Esophagus muscularis mucosa (tissue), 4 donors: Measurements from ENCODE around the gene RCOR3.

Source experiments
- EP300 ChIP-seq: sonication (generic); formaldehyde crosslinking; IDR thresholded peaks from one replicate; pipeline ENCODE4 v1.6.1; 2017; ENCODE audit warnings: antibody characterized with exemption
- POLR2A ChIP-seq: fragments of 450-650 bp; IDR thresholded peaks from one replicate; pipeline ENCODE4 v1.6.1; 2017; ENCODE audit warnings: antibody characterized with exemption, moderate library complexity, mild to moderate bottlenecking, low read depth
- TF ChIP-seq, protein P1 (sequence below), 3 experiments: fragments of 200-600 bp in 2 of 3; fragments of 450-650 bp in 1 of 3; sonication (generic) in 2 of 3; IDR thresholded peaks; one replicate each; pipeline ENCODE4 v1.5.1; 2017 to 2019; ENCODE audit warnings: antibody characterized with exemption in 3 of 3, mild to moderate bottlenecking in 2 of 3, moderate library complexity in 1 of 3

DNA sequence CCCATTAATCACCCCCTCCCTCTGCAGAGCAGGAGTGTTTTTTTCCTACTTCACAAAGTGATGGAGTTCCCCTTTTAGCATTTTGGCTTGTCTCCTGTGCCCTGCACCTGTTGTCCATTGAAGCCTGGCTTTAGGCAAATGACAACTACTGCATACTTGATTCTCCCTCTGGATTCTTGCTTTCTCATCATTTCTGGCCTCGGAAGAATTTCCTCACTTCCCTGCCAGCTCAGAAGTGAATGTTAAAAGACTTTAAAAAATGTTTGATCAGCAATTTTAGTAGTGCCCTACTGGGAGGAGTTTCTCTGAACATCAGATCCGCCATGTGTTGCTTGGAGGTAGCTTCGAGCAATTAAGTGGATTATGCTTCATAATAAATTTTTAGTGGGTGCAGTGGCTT lies 28.1 kb downstream of the RCOR3 start:
- TF ChIP-seq POLR2A (no peak), EP300 (no peak)
- TF ChIP-seq, protein P1, sequence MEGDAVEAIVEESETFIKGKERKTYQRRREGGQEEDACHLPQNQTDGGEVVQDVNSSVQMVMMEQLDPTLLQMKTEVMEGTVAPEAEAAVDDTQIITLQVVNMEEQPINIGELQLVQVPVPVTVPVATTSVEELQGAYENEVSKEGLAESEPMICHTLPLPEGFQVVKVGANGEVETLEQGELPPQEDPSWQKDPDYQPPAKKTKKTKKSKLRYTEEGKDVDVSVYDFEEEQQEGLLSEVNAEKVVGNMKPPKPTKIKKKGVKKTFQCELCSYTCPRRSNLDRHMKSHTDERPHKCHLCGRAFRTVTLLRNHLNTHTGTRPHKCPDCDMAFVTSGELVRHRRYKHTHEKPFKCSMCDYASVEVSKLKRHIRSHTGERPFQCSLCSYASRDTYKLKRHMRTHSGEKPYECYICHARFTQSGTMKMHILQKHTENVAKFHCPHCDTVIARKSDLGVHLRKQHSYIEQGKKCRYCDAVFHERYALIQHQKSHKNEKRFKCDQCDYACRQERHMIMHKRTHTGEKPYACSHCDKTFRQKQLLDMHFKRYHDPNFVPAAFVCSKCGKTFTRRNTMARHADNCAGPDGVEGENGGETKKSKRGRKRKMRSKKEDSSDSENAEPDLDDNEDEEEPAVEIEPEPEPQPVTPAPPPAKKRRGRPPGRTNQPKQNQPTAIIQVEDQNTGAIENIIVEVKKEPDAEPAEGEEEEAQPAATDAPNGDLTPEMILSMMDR (IDR thresholded peaks at IDR 0.05) = no peak
